ENCODE measurements around the gene EIF4G3. TPM values are rescaled to one million over a fixed set of nuclear protein-coding genes. Genes with fewer than 3 reads are reported as not detected.
"Not testable (repeated sequence)": the region's sequence is repeated elsewhere in the genome, so short reads cannot be mapped to it uniquely, and the experiment has no call there.

Gene EIF4G3
- total and polyA plus RNA-seq, 5 experiments from 2014 or later = 4.0 to 16.5 (median 7.9) TPM

DNA sequence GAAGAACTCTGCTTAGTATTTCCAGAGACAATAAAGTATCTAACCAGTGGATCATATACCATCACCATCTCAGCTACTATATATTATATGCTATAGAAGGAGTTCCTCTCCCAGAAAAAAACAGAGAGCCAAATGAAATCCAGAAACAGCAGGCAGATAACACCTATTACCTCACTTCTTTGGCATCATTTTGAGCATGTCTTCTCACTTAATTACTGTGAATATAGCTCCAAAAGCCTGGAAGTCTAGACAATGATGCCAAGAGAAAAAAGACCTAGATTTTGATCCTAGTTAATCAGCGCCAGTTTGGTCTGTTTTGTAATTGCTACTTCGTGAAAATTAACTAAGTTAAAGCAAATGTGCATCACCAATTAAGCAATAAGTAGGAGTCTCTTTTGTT lies 131.3 kb downstream of the EIF4G3 start:
- Mint-ChIP-seq H3K9me3 (no peaks in the 10 kb centered on the region), H3K36me3 (peaks cover 6 to 26% (median 11%) of the 10 kb centered on the region in 3 donors), H3K27me3 (no peaks in the 10 kb centered on the region), H3K4me3 (no peak overlapping the region), H3K4me1 (peaks cover 0 to 3% (median 0%) of the 10 kb centered on the region in 4 donors), H3K27ac (no peak overlapping the region)
- POLR2A ChIA-PET = no interaction called here
- ATAC-seq (no peak), DNase-seq (no peak)

DNA sequence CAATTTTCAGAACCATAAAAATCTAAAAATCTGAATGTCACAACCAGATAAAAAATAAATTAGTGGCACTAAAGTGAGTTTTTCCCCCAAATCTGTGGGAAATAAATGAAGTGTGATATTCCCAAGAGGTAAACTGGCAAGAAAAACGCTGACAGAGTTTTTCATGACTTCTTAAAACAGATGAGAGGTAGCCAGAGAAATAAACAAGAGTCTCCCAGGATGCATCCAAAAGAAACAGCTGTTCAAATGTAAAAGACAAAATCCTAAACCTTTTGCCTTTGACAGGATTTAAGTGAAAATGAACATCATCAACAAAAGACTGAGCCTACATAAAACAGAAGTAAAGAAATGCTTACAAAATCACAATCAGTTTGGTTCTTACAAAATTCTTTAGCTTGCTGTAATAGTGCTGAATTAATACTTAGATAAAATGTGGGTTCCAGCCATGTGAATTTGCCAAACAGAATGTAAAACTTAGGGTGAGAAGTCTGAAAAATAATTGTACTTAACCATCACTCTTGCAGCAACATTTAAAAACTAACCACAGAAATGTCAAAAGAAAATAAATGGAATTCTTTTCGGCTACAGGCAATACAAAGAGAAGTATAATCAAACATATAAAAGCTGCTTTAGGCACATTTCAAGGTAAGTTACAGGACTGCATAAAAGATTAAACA lies 133.6 kb downstream of the EIF4G3 start:
- H3K27me3 Mint-ChIP-seq = no peaks in the 10 kb centered on the region
- peaks cover 0 to 3% (median under 1%) of the 10 kb centered on the region in 4 donors for H3K4me1 Mint-ChIP-seq
- H3K27ac Mint-ChIP-seq = no peak overlapping the region
- no peak overlapping the region for H3K4me3 Mint-ChIP-seq
- H3K36me3 Mint-ChIP-seq = peaks cover 0 to 12% (median 3%) of the 10 kb centered on the region in 3 donors
- ATAC-seq = no peak
- H3K9me3 Mint-ChIP-seq = no peaks in the 10 kb centered on the region
- POLR2A ChIA-PET = no interaction called here
- DNase-seq = no peak

DNA sequence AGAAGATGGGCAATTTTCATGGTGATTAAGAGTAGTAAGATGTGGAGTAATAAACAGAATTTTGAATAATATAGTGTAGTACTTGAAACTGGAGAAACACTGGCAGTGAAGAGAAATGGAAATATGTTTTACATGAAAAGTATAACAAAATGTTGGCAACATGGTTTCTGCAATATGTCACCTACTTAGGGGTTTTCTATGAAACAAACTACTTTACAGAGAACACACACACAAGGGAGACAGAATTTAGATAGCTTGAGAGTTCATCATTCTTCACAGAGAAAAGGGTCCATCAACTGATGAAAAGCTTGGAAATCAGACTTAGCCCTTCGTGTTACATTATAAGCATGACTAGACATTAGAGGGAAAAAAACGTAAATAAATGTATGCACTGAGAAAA lies 135.2 kb downstream of the EIF4G3 start:
- DNase-seq (no peak), ATAC-seq (no peak)
- Mint-ChIP-seq H3K9me3 (no peaks in the 10 kb centered on the region), H3K27me3 (no peaks in the 10 kb centered on the region), H3K36me3 (peaks cover 0 to 11% (median 8%) of the 10 kb centered on the region in 3 donors), H3K27ac (no peak overlapping the region), H3K4me3 (no peak overlapping the region), H3K4me1 (peaks cover 0 to 3% (median under 1%) of the 10 kb centered on the region in 4 donors)
- POLR2A ChIA-PET = no interaction called here

DNA sequence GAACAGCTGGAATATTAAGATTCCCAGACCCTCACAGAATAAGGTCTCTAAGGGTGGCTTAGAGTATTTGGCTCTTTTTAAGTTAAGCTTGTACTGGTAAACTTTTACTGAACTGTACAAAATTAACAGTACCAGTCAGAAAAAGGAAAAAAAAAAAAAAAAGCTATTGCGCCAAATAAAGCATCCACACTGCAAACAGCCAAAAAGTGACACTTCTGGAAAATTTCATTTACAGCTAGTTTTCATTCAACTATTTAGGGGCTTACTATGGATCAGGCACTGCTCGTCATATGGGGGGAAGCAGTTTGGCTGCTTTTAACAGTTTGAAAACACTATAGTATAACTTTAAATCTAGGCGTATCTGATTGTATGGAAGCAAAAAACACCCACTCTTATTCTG lies 139.6 kb downstream of the EIF4G3 start:
- DNase-seq (no peak), ATAC-seq (no peak)
- POLR2A ChIA-PET = no interaction called here
- no peaks in the 10 kb centered on the region for H3K27me3 Mint-ChIP-seq
- peaks cover 0 to 6% (median 5%) of the 10 kb centered on the region in 3 donors for H3K36me3 Mint-ChIP-seq
- peaks cover 0 to 1% (median 0%) of the 10 kb centered on the region in 9 donors for H3K9me3 Mint-ChIP-seq
- H3K4me1 Mint-ChIP-seq = peaks cover 0 to 1% (median 0%) of the 10 kb centered on the region in 4 donors
- no peak overlapping the region for H3K27ac Mint-ChIP-seq
- no peak overlapping the region for H3K4me3 Mint-ChIP-seq

DNA sequence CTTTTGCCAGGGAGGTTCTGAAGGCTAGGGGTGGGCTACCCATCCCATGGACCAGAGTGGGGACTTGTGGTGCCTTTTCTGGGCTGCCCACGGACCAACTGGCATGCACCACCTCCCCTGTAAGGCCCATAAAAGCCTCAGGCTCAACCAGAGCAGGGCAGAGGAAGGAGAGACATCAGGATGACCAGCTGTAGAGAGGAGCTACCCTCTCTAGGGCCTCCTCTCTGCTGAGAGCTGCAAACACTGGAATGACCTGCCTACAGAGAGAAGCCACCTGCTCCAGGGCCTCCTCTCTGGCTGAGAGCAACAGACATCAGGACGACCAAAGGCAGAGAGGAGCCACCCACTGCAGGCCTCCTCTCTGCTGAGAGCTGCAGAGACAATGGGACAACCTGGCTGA lies 140.9 kb downstream of the EIF4G3 start:
- Mint-ChIP-seq H3K9me3 (peaks cover 0 to 1% (median 0%) of the 10 kb centered on the region in 9 donors), H3K4me3 (no peak overlapping the region), H3K27me3 (no peaks in the 10 kb centered on the region), H3K4me1 (peaks cover 0 to 5% (median 0%) of the 10 kb centered on the region in 4 donors), H3K27ac (no peak overlapping the region), H3K36me3 (peaks cover 2 to 5% (median 4%) of the 10 kb centered on the region in 3 donors)
- ATAC-seq (no peak), DNase-seq (no peak)
- POLR2A ChIA-PET = no interaction called here

DNA sequence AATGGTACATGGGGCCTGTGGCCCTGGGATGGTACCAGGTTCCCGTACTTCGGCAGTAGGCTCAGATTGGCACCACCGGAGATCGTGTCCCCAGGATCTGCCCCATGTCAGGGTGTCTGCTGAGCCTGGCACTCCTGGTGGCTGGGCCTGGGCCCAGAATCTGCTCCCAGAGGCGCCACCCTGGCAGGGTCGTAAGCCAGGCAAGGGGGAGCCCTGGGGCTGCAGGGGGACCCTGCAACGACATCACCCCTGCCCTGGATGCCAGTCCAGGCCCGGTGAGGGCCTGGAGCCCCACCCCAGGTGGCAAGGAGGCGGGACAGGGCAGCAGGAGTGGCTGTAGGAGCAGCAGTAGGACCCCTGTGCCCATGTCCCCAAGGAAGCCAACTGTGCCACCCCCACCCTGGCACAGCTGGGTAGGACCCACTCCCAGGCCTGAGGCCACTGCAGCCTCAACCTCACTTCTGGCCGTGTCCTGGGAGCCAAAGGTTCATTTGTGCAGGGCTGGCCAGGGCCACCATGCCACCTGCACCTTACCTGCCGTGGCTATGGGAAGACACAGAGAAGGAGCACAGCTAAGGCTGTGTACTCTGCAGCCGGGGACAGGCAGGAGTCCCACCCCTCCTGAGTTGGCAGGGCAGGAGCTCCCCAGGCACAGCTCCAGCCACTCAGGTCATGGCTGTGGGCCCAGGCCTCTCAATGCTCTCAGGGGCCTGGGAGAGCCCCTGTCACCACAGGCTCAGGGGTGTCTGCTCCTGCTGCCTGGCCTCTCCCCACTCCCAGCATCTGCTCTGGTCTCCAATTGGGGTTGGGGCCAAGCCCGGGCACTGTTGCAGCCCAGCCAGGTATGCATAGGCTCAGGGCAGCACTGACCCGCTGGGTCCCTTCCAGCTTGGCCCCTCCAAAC lies 141.7 kb downstream of the EIF4G3 start:
- Mint-ChIP-seq H3K4me3 (no peak overlapping the region), H3K4me1 (peaks cover 0 to 5% (median under 1%) of the 10 kb centered on the region in 4 donors), H3K36me3 (peaks cover 1 to 11% (median 9%) of the 10 kb centered on the region in 3 donors), H3K27ac (no peak overlapping the region), H3K27me3 (no peaks in the 10 kb centered on the region), H3K9me3 (peaks cover 0 to 3% (median 0%) of the 10 kb centered on the region in 9 donors)
- DNase-seq = no peak
- POLR2A ChIA-PET = no interaction called here
- no peak for ATAC-seq

DNA sequence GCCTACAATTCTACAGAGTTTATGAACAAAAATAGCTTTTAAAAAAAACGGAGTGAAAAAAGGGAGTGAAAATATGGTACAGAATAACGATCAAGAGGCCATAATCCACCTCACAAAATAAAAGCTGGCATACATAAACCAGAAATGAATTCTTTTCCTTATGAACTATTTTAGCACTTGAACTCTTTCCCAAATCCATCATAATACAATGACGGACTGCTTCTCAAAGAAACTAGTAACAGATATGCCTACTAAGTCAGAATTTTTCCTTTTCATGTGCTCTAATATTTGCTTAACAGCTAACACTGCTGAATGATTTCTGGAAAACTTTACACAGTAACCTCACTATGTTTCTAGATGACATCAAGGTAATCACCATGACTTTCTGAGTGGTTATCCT lies 144.0 kb downstream of the EIF4G3 start:
- no peak overlapping the region for H3K27ac Mint-ChIP-seq
- H3K9me3 Mint-ChIP-seq = peaks cover 0 to 3% (median 0%) of the 10 kb centered on the region in 9 donors
- peaks cover 0 to 9% (median 3%) of the 10 kb centered on the region in 4 donors for H3K4me1 Mint-ChIP-seq
- H3K27me3 Mint-ChIP-seq = no peaks in the 10 kb centered on the region
- POLR2A ChIA-PET = no interaction called here
- ATAC-seq (no peak), DNase-seq (no peak)
- H3K4me3 Mint-ChIP-seq = no peak overlapping the region
- H3K36me3 Mint-ChIP-seq = peaks cover 0 to 13% (median 9%) of the 10 kb centered on the region in 3 donors

DNA sequence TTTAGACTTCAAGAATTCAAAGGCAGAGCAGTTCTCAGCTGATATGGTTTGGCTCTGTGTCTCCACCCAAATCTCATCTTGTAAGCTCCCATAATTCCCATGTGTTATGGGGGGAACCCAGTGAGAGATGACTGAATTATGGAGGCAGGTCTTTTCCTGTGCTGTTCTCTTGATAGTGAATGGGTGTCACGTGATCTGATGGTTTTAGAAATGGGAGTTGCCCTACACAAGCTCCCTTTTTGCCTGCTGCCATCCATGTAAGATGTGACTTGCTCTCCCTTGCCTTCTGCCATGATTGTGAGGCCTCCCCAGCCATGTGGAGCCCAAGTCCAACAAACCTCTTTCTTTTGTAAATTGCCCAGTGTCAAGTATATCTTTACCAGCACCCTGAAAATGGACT lies 146.5 kb downstream of the EIF4G3 start:
- H3K27me3 Mint-ChIP-seq = no peaks in the 10 kb centered on the region
- no peak overlapping the region for H3K4me3 Mint-ChIP-seq
- DNase-seq (no peak), ATAC-seq (no peak)
- H3K4me1 Mint-ChIP-seq = peaks cover 0 to 9% (median 4%) of the 10 kb centered on the region in 4 donors
- POLR2A ChIA-PET = no interaction called here
- H3K9me3 Mint-ChIP-seq = peaks cover 0 to 3% (median 0%) of the 10 kb centered on the region in 9 donors
- no peak overlapping the region for H3K27ac Mint-ChIP-seq
- peaks cover 0 to 10% (median 9%) of the 10 kb centered on the region in 3 donors for H3K36me3 Mint-ChIP-seq

DNA sequence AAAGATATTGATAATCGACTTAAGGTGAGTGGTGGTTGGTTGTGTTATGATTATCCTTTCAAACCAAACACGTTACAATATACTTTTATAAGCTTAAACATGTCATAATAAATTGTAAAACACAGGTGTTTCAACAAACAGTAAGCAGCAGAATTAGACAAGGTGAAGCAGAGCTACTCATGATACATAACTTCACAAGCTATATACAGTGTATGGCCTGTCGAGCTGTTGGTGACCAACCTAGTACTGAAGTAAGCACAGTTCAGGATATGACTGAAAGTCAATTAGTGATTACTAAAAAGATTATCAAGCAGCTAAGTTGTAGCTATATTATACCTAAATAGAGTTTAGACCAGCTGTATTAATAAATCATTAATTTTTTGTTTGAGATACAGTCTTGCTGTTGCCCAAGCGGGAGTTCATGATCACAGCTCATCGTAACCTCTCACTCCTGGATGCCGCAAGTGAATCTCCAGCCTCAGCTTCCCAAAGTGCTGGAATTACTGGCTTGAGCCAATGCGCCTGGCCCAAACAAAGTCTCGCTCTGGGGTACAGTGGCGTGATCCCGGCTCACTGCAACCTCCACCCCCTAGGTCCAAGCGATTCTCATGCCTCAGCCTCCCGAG lies 148.1 kb downstream of the EIF4G3 start:
- Mint-ChIP-seq H3K9me3 (peaks cover 0 to 3% (median 0%) of the 10 kb centered on the region in 9 donors), H3K27ac (no peak overlapping the region), H3K36me3 (peaks cover 0 to 10% (median 9%) of the 10 kb centered on the region in 3 donors), H3K4me1 (peaks cover 0 to 9% (median 4%) of the 10 kb centered on the region in 4 donors), H3K4me3 (no peak overlapping the region), H3K27me3 (no peaks in the 10 kb centered on the region)
- POLR2A ChIA-PET = no interaction called here
- DNase-seq (no peak), ATAC-seq (no peak)

DNA sequence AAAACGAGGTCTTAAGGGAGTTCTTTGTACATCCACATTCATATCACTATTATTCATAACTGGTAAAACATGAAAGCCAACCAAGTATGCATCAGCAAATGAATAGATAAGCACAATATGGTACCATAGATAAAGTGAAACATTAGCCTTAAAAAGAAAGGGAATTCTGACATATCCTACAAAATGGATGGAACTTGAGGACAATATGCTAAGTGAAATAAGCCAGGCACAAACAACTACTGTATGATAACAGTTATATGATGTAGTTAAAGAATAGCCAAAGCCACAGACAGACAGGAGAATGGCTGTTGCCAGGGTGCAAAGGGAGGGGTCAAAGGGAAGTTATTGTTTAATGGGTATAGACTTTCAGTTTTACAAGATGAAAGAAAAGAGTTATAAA lies 148.9 kb downstream of the EIF4G3 start:
- Mint-ChIP-seq H3K27me3 (no peaks in the 10 kb centered on the region), H3K9me3 (peaks cover 0 to 3% (median 0%) of the 10 kb centered on the region in 9 donors), H3K4me3 (no peak overlapping the region), H3K4me1 (peaks cover 0 to 11% (median 4%) of the 10 kb centered on the region in 4 donors), H3K27ac (no peak overlapping the region), H3K36me3 (peaks cover 0 to 10% (median 9%) of the 10 kb centered on the region in 3 donors)
- DNase-seq (no peak), ATAC-seq (no peak)
- POLR2A ChIA-PET = no interaction called here

DNA sequence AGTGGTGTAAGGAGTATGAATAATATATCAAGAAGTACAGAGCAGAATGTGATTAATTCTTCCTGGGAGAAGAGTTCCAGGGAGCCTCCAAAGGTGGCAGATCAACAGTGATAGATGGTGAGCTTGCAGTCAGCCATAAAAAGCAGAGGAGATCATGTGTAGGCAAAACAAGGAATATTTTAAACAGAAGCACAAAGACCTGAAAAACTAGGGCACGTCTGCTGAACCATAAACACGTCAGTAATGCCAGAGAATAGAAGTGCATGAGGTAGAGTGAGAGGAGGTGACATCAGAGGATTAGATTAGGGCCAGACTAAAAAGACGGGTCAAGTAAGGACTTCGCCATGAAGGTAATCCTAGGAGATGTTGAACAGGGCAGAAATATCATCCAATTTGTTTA lies 151.8 kb downstream of the EIF4G3 start:
- Mint-ChIP-seq H3K4me3 (no peak overlapping the region), H3K9me3 (no peaks in the 10 kb centered on the region), H3K27ac (no peak overlapping the region), H3K4me1 (peaks cover 8 to 23% (median 11%) of the 10 kb centered on the region in 4 donors), H3K36me3 (peaks cover 0 to 3% (median 0%) of the 10 kb centered on the region in 3 donors), H3K27me3 (no peaks in the 10 kb centered on the region)
- POLR2A ChIA-PET = no interaction called here
- DNase-seq (no peak), ATAC-seq (no peak)

DNA sequence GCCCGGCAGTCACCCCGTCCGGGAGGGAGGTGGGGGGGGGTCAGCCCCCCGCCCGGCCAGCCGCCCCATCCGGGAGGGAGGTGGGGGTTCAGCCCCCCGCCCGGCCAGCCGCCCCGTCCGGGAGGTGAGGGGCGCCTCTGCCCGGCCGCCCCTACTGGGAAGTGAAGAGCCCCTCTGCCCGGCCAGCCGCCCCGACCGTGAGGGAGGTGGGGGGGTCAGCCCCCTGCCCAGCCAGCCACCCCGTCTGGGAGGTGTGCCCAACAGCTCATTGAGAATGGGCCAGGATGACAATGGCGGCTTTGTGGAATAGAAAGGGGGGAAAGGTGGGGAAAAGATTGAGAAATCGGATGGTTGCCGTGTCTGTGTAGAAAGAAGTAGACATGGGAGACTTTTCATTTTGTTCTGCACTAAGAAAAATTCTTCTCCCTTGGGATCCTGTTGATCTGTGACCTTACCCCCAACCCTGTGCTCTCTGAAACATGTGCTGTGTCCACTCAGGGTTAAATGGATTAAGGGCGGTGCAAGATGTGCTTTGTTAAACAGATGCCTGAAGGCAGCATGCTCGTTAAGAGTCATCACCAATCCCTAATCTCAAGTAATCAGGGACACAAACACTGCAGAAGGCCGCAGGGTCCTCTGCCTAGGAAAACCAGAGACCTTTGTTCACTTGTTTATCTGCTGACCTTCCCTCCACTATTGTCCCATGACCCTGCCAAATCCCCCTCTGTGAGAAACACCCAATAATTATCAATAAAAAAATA lies 152.4 kb downstream of the EIF4G3 start:
- POLR2A ChIA-PET, H3K4me3 Mint-ChIP-seq, H3K27me3 Mint-ChIP-seq, H3K27ac Mint-ChIP-seq, ATAC-seq, H3K36me3 Mint-ChIP-seq, DNase-seq, H3K9me3 Mint-ChIP-seq: not testable (repeated sequence)
- H3K4me1 Mint-ChIP-seq = peaks cover 8 to 23% (median 11%) of the 10 kb centered on the region in 4 donors
